SK-N-SH (cell line): ENCODE results near the gene SHB. TPM values are rescaled to one million over a fixed set of nuclear protein-coding genes. Genes with fewer than 3 reads are reported as not detected.

Experiments used
- CTCF ChIA-PET: fragments of 300-600, 350-600 bp; formaldehyde crosslinking; extraction: SDS; loops from one replicate; lab custom pipeline; 2021; lab: Yijun Ruan, JAX
- POLR2A ChIA-PET: fragments of 350-600 bp; sonication (Branson Sonifier 250); formaldehyde crosslinking; extraction: SDS; loops from one replicate; lab custom pipeline; 2020; ENCODE audit warnings: antibody characterized with exemption, inconsistent platforms; lab: Yijun Ruan, JAX
- DNase-seq: peaks from one replicate; pipeline ENCODE4 v3.0.0; 2012
- H2AFZ ChIP-seq: fragments of 200-600 bp; sonication (generic); 2 replicates; pipeline ENCODE4 v1.8.1; 2016; ENCODE audit warnings: antibody characterized with exemption, mild to moderate bottlenecking, low read depth
- H3F3A ChIP-seq: fragments of 200-600 bp; sonication (generic); replicated peaks from 2 replicates; pipeline ENCODE3; 2016; ENCODE audit warnings: antibody characterized with exemption, mild to moderate bottlenecking; ENCODE audit not compliant: insufficient read depth
- H3K27ac ChIP-seq, 2 experiments: fragments of 200-500 bp in 1 of 2; fragments of 200-600 bp in 1 of 2; sonication (Bioruptor generic) in 1 of 2; sonication (generic), shearing (Covaris generic) in 1 of 2; 2 replicates each; pipeline versions ENCODE4 v1.5.1 to v1.6.1; 2014 to 2016; ENCODE audit warnings: low read depth in 2 of 2, inconsistent platforms in 1 of 2, low read length in 1 of 2, mild to moderate bottlenecking in 1 of 2, mixed read lengths in 1 of 2
- H3K27me3 ChIP-seq: fragments of 200-600 bp; sonication (generic), shearing (Covaris generic); 2 replicates; pipeline ENCODE4 v1.6.1; 2016; ENCODE audit warnings: mixed run types; ENCODE audit not compliant: insufficient read depth
- H3K36me3 ChIP-seq, 2 experiments: fragments of 200-500 bp in 1 of 2; fragments of 200-600 bp in 1 of 2; sonication (Bioruptor generic) in 1 of 2; sonication (generic) in 1 of 2; replicated peaks in 1 of 2; 2 replicates each; pipeline versions ENCODE3 to v1.5.1; 2014 to 2016; ENCODE audit warnings: low read length in 1 of 2, mild to moderate bottlenecking in 1 of 2; ENCODE audit not compliant: insufficient read depth in 2 of 2, control insufficient read depth in 1 of 2
- H3K4me1 ChIP-seq, 2 experiments: fragments of 200-500 bp in 1 of 2; fragments of 200-600 bp in 1 of 2; sonication (Bioruptor generic) in 1 of 2; sonication (generic), shearing (Covaris generic) in 1 of 2; 2 replicates each; pipeline versions ENCODE4 v1.5.1 to v1.6.1; 2014 to 2016; ENCODE audit warnings: low read depth in 1 of 2, low read length in 1 of 2, mixed run types in 1 of 2; ENCODE audit not compliant: insufficient read depth in 2 of 2, control insufficient read depth in 1 of 2
- H3K4me2 ChIP-seq: fragments of 200-600 bp; sonication (generic), shearing (Covaris generic); 2 replicates; pipeline ENCODE4 v1.6.1; 2017; ENCODE audit warnings: mixed run types
- H3K4me3 ChIP-seq, 2 experiments: fragments of 200-500 bp in 1 of 2; fragments of 200-600 bp in 1 of 2; sonication (Bioruptor generic) in 1 of 2; sonication (generic), shearing (Covaris generic) in 1 of 2; 2 replicates each; pipeline versions ENCODE4 v1.5.1 to v1.8.1; 2014 to 2016; ENCODE audit warnings: low read depth in 2 of 2, inconsistent platforms in 1 of 2, low read length in 1 of 2, mild to moderate bottlenecking in 1 of 2, mixed read lengths in 1 of 2, moderate library complexity in 1 of 2
- H3K79me2 ChIP-seq: fragments of 200-600 bp; sonication (generic); 2 replicates; pipeline ENCODE4 v1.8.1; 2017; ENCODE audit warnings: mild to moderate bottlenecking; ENCODE audit not compliant: insufficient read depth
- H3K9ac ChIP-seq: fragments of 200-600 bp; sonication (generic); 2 replicates; pipeline ENCODE4 v1.6.1; 2017; ENCODE audit warnings: mixed run types
- H3K9me2 ChIP-seq: fragments of 200-600 bp; sonication (generic); 2 replicates; pipeline ENCODE4 v1.6.1; 2017; ENCODE audit warnings: mixed run types
- H3K9me3 ChIP-seq: fragments of 200-600 bp; sonication (generic); 2 replicates; pipeline ENCODE4 v1.6.1; 2017; ENCODE audit warnings: mixed run types, mild to moderate bottlenecking, moderate library complexity
- H4K20me1 ChIP-seq: fragments of 200-600 bp; sonication (generic); 2 replicates; pipeline ENCODE4 v1.6.1; 2017; ENCODE audit warnings: mild to moderate bottlenecking, mixed run types; ENCODE audit not compliant: insufficient read depth
- CTCF ChIP-seq: fragments of 200-600 bp; sonication (generic); IDR thresholded peaks from 2 replicates; pipeline ENCODE4 v1.6.1; 2017; ENCODE audit warnings: antibody characterized with exemption, mild to moderate bottlenecking, moderate library complexity
- ELF1 ChIP-seq: IDR thresholded peaks from 2 replicates; pipeline ENCODE4 v1.4.0; 2012
- EP300 ChIP-seq, 2 experiments: IDR thresholded peaks; 2 replicates each; pipeline versions ENCODE4 v1.4.0 to v1.6.1; 2012; ENCODE audit warnings: borderline replicate concordance in 1 of 2, low read depth in 1 of 2, low read length in 1 of 2
- FOXJ3 ChIP-seq: sonication (generic); formaldehyde crosslinking; IDR thresholded peaks from 2 replicates; pipeline ENCODE4 v1.5.1; 2020; ENCODE audit warnings: mild to moderate bottlenecking, missing genetic modification reagents
- FOXM1 ChIP-seq: IDR thresholded peaks from 2 replicates; pipeline ENCODE4 v1.4.0; 2012; ENCODE audit warnings: low read depth, mild to moderate bottlenecking
- GABPA ChIP-seq: IDR thresholded peaks from 2 replicates; pipeline ENCODE4 v1.4.0; 2012; ENCODE audit warnings: low read depth, mild to moderate bottlenecking
- GATA2 ChIP-seq: sonication (generic); formaldehyde crosslinking; IDR thresholded peaks from 2 replicates; pipeline ENCODE4 v1.5.0; 2020; ENCODE audit warnings: mild to moderate bottlenecking, missing genetic modification reagents
- IRF3 ChIP-seq: fragments of 150-350 bp; IDR thresholded peaks from 2 replicates; pipeline ENCODE4 v1.6.1; 2016; ENCODE audit warnings: mild to moderate bottlenecking, low read depth, low read length
- JUND ChIP-seq: IDR thresholded peaks from 2 replicates; pipeline ENCODE4 v1.4.0; 2012
- MAX ChIP-seq: IDR thresholded peaks from 2 replicates; pipeline ENCODE4 v1.4.0; 2012; ENCODE audit warnings: low read depth
- PBX3 ChIP-seq: IDR thresholded peaks from 2 replicates; pipeline ENCODE4; 2012
- RCOR1 ChIP-seq: fragments of 150-350 bp; IDR thresholded peaks from 2 replicates; pipeline ENCODE4 v1.6.1; 2017; ENCODE audit warnings: antibody characterized with exemption, low read length
- REST ChIP-seq: IDR thresholded peaks from 2 replicates; pipeline ENCODE4 v1.6.1; 2012; ENCODE audit warnings: mild to moderate bottlenecking, low read depth, low read length, moderate library complexity
- SIN3A ChIP-seq: IDR thresholded peaks from 2 replicates; pipeline ENCODE4 v1.6.1; 2012; ENCODE audit warnings: low read depth, mild to moderate bottlenecking, low read length, moderate library complexity, borderline replicate concordance
- SMC3 ChIP-seq: IDR thresholded peaks from 2 replicates; pipeline ENCODE4 v1.6.1; 2012; ENCODE audit warnings: low read depth, low read length, improper control_type of control experiment
- TAF1 ChIP-seq: IDR thresholded peaks from 2 replicates; pipeline ENCODE4 v1.6.1; 2012; ENCODE audit warnings: low read depth, mild to moderate bottlenecking, low read length, moderate library complexity, borderline replicate concordance
- TCF12 ChIP-seq: IDR thresholded peaks from 2 replicates; pipeline ENCODE4 v1.4.0; 2012
- TEAD4 ChIP-seq: IDR thresholded peaks from 2 replicates; pipeline ENCODE4 v1.4.0; 2012; ENCODE audit warnings: mild to moderate bottlenecking, borderline replicate concordance; ENCODE audit not compliant: insufficient read depth
- USF2 ChIP-seq: fragments of 150-350 bp; IDR thresholded peaks from 2 replicates; pipeline ENCODE4 v1.6.1; 2017; ENCODE audit warnings: antibody characterized with exemption, low read length, low read depth, borderline replicate concordance
- YY1 ChIP-seq: IDR thresholded peaks from 2 replicates; pipeline ENCODE4 v1.4.0; 2012; ENCODE audit warnings: low read depth, mild to moderate bottlenecking
- WGBS: methylation state at CpG from one replicate; pipeline ENCODE4 v1.1.6; 2017; ENCODE audit warnings: low lambda C conversion rate; 5-methylcytosine and 5-hydroxymethylcytosine counted together
- polyA plus RNA-seq, 3 experiments: library from polyadenylated mRNA; depleted of rRNA; stranded (reverse); fragments of >200 nt; gene quantifications; 2 replicates each; pipeline ENCODE4 v1.2.3, GENCODE V29; 2012

SHB gene
- polyA plus RNA-seq, 1 of the 3 experiments (the other 2 are of a cell fraction): 26.0 TPM

- H3K4me2 ChIP-seq: no peak overlapping the region
- no peak overlapping the region for H3K9ac ChIP-seq
- no peaks in the 10 kb centered on the region for H3K79me2 ChIP-seq
- no peak for TF ChIP-seq CTCF
- no peak for TF ChIP-seq TAF1
- TF ChIP-seq YY1: no peak
- TF ChIP-seq IRF3: no peak
- TF ChIP-seq TCF12: no peak
- TF ChIP-seq MAX: no peak
- TF ChIP-seq FOXJ3: no peak
- TF ChIP-seq GATA2: no peak
- TF ChIP-seq PBX3: no peak
- no peak for TF ChIP-seq REST
- TF ChIP-seq FOXM1: no peak
- no peak for TF ChIP-seq EP300 (IDR thresholded peaks at IDR 0.05; ENCODE audit: borderline replicate concordance in 1 of 2, low read depth in 1 of 2, low read length in 1 of 2)
- no peak for TF ChIP-seq USF2
- TF ChIP-seq TEAD4: no peak
- TF ChIP-seq ELF1: no peak
- no peak for TF ChIP-seq SIN3A
- no peak for TF ChIP-seq GABPA
- TF ChIP-seq SMC3: no peak
- TF ChIP-seq JUND: no peak
- TF ChIP-seq RCOR1: no peak
- H3K9me3 ChIP-seq: no peaks in the 10 kb centered on the region
- no peaks in the 10 kb centered on the region for H3K4me1 ChIP-seq
- H3K9me2 ChIP-seq: no peaks in the 10 kb centered on the region
- H4K20me1 ChIP-seq: no peaks in the 10 kb centered on the region
- no peak overlapping the region for H2AFZ ChIP-seq
- ChIA-PET CTCF (no interaction called here), POLR2A (interaction anchor here (1.0 kb wide), 1 partner anchor 85 kb away, joined by 3 read pairs; the partner anchor contains the start of gene EXOSC3)
- no peaks in the 10 kb centered on the region for H3K27me3 ChIP-seq
- H3K4me3 ChIP-seq: no peak overlapping the region
- WGBS: 90% methylated on average over 5 of the region's 5 CpGs
- DNase-seq: no peak
- H3K36me3 ChIP-seq: peaks cover 21 to 31% of the 10 kb centered on the region in 2 experiments
- no peak overlapping the region for H3K27ac ChIP-seq
- peaks cover 4% of the 10 kb centered on the region for H3F3A ChIP-seq
Observed at GRCh38 chr9:37870081-37870798, 198.8 kb downstream of the SHB start.
